Measurements from ENCODE around the gene TWF1. TPM values are rescaled to one million over a fixed set of nuclear protein-coding genes. Genes with fewer than 3 reads are reported as not detected.
A peak's percentile ranks its signal among the peaks of the same experiment; 100 is the strongest.
"Not testable (repeated sequence)": the region's sequence is repeated elsewhere in the genome, so short reads cannot be mapped to it uniquely, and the experiment has no call there.

TWF1 gene
- 24.0 TPM for polyA plus RNA-seq (2013, experiment 1 of 2)
- polyA plus RNA-seq (2013, experiment 2 of 2): 29.9 TPM

DNA sequence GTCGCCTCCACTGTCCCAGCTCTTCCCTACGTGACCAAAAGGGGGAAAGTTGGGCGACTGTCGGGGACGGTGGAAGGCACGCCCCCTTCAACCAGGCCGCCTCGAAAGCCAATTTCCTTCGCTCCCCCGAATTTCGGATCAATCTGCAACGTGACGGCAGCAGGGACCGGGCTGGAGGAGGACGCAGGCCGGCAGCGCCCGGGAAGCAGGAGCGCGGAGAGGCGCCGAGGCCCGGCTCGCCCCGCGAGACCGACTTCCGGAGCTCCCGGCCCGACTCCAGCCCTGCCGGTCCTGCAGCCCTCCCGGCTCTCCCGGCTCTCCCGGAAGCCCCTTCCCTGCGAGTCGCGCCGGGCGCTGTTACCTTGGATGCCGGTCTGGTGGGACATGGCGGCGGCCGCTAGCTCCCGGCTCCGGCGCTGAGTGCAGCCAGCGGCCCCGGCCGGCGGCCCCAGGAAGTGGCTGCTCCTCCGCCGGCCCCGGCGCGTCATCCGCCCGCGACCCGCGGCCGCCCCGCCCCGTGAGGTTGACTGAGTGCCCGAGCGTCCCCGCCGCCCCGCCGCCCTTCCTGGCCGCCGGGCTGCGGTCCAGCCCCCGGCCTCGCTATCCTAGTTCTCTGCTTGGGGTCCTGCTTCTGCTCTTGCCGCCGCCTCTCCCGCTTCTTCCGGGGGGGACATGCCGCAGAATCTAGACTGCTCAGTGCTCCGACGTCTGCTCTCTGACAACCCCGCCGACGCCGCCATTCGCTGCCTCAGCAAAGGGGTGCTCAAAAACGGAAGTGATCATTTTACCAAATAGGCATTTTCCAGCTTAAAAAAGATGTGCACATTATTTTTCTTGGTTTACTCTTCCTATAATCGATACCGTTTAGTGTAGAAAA, at the start of gene TWF1:
Gene TWF1, minus strand, starts transcription at position 458 of the 877 bp plus-strand sequence. Its CDS starts 72 bp downstream, at position 386.
- under 1% methylated on average over 89 of the region's 89 CpGs for WGBS
- Histone ChIP-seq H3K4me1 (ENCODE audit: insufficient read depth, low read length) (peaks cover 17% of the 10 kb centered on the region), H3K4me3 (ENCODE audit: low read length) (peak within 1 kb of the TSS; percentile 93)

DNA sequence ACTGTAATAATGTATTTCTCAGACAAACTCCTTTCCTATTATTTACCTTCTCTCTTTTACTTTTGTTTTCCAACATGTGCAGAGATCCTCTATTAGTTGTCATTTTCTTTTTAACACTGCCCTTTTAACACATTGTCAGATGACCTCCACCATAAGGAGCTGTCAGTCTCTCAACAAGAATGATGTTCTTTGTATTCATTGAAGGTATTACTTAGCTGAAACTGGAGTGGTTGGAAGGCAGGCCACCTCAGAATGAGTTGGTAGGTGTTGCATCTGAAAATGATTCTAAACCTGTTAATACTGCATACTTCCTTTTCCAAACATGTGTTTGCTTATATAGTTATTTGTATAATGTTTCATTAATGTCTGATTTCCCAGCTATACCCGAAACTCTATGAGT, 46.6 kb upstream of the TWF1 start:
- Histone ChIP-seq H3K36me3 (ENCODE audit: insufficient read depth, low read length) (no peaks in the 10 kb centered on the region), H3K9ac (ENCODE audit: low read depth, low read length) (no peak overlapping the region), H3K9me3 (ENCODE audit: insufficient read depth, low read depth, low read length) (no peaks in the 10 kb centered on the region), H3K27me3 (ENCODE audit: insufficient read depth, low read length) (no peaks in the 10 kb centered on the region), H3K4me3 (ENCODE audit: low read length) (no peak overlapping the region), H3K27ac (ENCODE audit: low read depth, low read length) (no peak overlapping the region), H3K4me1 (ENCODE audit: insufficient read depth, low read length) (no peaks in the 10 kb centered on the region)
- WGBS: no CpG with 5 or more reads among the region's 1 CpG

More for the DNA sequence above, at the start of gene TWF1:
- H3K9ac ChIP-seq (ENCODE audit: low read depth, low read length): peak within 1 kb of the TSS; percentile 98
- peak within 1 kb of the TSS; percentile 96 for H3K27ac ChIP-seq (ENCODE audit: low read depth, low read length)
- H3K36me3 ChIP-seq (ENCODE audit: insufficient read depth, low read length): peaks cover 32% of the 10 kb centered on the region
- H3K27me3 ChIP-seq (ENCODE audit: insufficient read depth, low read length): no peaks in the 10 kb centered on the region
- no peaks in the 10 kb centered on the region for H3K9me3 ChIP-seq (ENCODE audit: insufficient read depth, low read depth, low read length)

DNA sequence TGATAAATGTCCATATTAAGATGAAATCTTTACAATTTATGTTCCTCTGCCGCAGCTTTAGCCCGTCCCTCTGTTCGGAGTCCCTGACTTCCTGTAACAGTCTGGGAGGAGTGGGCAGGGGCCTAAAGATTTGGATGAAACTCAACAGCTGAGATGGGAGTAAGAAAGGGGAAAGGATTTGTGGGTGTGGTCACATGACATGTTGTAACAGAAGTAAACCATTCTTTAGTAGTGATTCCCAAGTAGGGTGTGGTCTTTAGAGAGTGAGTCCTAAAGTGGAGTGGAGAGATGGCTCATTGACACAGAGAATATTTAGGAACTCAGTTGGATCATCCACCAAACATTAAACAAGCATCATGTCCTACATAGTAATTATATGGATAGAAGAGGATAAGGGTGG, 42.7 kb upstream of the TWF1 start:
- no peak overlapping the region for H3K9ac ChIP-seq (ENCODE audit: low read depth, low read length)
- H3K4me3 ChIP-seq (ENCODE audit: low read length): no peak overlapping the region
- H3K4me1 ChIP-seq (ENCODE audit: insufficient read depth, low read length): no peaks in the 10 kb centered on the region
- WGBS: 93% methylated on average over 3 of the region's 3 CpGs
- no peaks in the 10 kb centered on the region for H3K36me3 ChIP-seq (ENCODE audit: insufficient read depth, low read length)
- no peaks in the 10 kb centered on the region for H3K9me3 ChIP-seq (ENCODE audit: insufficient read depth, low read depth, low read length)
- H3K27me3 ChIP-seq (ENCODE audit: insufficient read depth, low read length): no peaks in the 10 kb centered on the region
- H3K27ac ChIP-seq (ENCODE audit: low read depth, low read length): no peak overlapping the region

DNA sequence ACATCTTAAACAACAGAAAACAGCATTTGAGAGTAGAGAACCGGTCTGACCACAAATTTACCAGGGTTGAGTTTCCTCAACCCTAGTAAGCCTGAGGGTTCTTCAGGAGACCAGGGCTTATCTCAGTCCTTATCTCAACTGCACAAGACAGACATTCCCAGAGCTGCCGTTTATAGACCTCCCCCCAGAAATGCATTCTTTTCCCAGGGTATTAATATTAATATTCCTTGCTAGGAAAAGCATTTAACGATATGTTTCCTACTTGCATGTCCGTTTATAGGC, 42.0 kb upstream of the TWF1 start:
- no peak overlapping the region for H3K27ac ChIP-seq (ENCODE audit: low read depth, low read length)
- H3K4me3 ChIP-seq (ENCODE audit: low read length): no peak overlapping the region
- no peak overlapping the region for H3K9ac ChIP-seq (ENCODE audit: low read depth, low read length)
- no peaks in the 10 kb centered on the region for H3K9me3 ChIP-seq (ENCODE audit: insufficient read depth, low read depth, low read length)
- H3K4me1 ChIP-seq (ENCODE audit: insufficient read depth, low read length): no peaks in the 10 kb centered on the region
- H3K27me3 ChIP-seq (ENCODE audit: insufficient read depth, low read length): no peaks in the 10 kb centered on the region
- no peaks in the 10 kb centered on the region for H3K36me3 ChIP-seq (ENCODE audit: insufficient read depth, low read length)
- 93% methylated on average over 4 of the region's 4 CpGs for whole genome bisulfite sequencing

DNA sequence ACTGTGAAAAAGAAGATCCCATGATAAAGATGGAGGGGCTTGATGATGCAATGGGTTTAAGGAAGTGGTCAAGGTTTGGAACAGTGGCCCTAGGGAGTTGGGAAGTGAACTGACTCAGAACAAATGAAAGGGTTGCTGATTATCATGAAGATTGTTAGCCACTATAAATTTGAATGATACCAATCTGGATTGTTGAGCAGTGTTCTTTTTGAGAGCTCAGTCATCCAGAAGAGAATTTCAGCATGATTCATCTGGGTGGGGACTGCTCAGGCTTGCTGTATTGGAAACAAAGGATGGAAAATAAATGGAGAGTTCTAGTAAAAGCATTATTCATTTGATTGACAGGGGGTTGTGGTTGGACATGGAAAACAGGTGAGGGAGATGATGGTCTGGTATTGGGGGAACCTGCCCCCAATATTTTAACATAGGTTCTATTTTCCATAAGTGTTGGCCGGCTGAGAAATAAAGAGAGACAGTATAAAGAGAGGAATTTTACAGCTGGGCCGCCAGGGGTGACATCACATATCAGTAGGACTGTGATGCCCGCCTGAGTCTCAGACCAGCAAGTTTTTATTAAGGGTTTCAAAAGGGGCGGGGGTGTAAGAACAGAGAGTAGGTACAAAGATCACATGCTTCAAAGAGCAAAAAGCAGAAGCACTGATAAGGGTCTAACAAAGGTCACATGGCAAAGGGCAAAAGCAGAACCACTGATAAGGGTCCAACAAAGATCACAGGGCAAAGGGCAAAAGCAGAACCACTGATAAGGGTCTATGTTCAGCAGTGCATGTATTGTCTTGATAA, 41.5 kb upstream of the TWF1 start:
- not testable (repeated sequence) for H3K36me3 ChIP-seq (ENCODE audit: insufficient read depth, low read length); H3K4me1 ChIP-seq (ENCODE audit: insufficient read depth, low read length); H3K4me3 ChIP-seq (ENCODE audit: low read length); H3K27ac ChIP-seq (ENCODE audit: low read depth, low read length); H3K9ac ChIP-seq (ENCODE audit: low read depth, low read length); H3K9me3 ChIP-seq (ENCODE audit: insufficient read depth, low read depth, low read length); H3K27me3 ChIP-seq (ENCODE audit: insufficient read depth, low read length)
- WGBS: 89% methylated on average over 4 of the region's 4 CpGs

DNA sequence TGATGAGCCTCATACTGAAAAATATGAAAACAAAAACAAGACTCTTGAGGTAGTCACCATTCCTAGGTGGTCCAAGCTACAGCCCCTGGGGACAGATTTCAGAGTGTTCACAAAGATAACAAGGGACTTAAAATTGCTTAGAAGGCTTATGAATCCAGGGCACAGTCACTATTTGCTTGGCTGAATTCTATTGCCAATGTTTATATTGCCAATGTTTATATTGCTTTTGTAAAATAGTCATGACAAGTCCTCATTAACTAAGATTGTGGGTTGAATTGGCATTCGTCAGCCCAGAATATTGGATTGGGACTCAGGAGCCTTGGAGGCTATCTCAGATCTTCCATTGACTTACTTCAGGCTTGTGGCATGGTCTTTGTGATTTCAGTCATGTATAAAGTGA, 36.1 kb upstream of the TWF1 start:
- Histone ChIP-seq H3K4me3 (ENCODE audit: low read length) (no peak overlapping the region), H3K4me1 (ENCODE audit: insufficient read depth, low read length) (no peaks in the 10 kb centered on the region), H3K9ac (ENCODE audit: low read depth, low read length) (no peak overlapping the region), H3K9me3 (ENCODE audit: insufficient read depth, low read depth, low read length) (no peaks in the 10 kb centered on the region), H3K27me3 (ENCODE audit: insufficient read depth, low read length) (peaks cover 9% of the 10 kb centered on the region), H3K27ac (ENCODE audit: low read depth, low read length) (no peak overlapping the region), H3K36me3 (ENCODE audit: insufficient read depth, low read length) (no peaks in the 10 kb centered on the region)
- 81% methylated on average over 1 of the region's 1 CpG for WGBS

DNA sequence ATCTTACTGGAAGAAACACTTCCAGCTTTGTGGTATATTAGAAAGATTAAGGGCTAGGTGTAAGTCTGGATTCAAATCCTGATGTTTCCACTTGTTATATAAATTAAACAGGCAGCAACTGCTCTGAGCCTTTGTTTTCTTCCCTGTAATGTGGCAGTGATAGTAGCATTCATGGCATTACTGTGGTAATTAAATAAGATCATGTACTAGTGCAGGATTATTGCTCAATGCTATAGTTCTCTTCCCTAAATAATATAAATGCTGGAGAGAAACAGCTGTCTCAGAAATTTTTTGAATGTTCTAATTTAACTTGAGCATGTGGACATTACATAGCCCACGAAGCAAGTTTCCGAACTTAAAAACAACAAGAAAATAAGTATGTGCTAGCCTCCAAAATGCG, 35.1 kb upstream of the TWF1 start:
- H3K27ac ChIP-seq (ENCODE audit: low read depth, low read length): no peak overlapping the region
- WGBS: 91% methylated on average over 3 of the region's 3 CpGs
- H3K4me3 ChIP-seq (ENCODE audit: low read length): no peak overlapping the region
- no peak overlapping the region for H3K9ac ChIP-seq (ENCODE audit: low read depth, low read length)
- H3K36me3 ChIP-seq (ENCODE audit: insufficient read depth, low read length): no peaks in the 10 kb centered on the region
- 0 out of 2 replicates have a peak, but pooled peaks cover 4% of the 10 kb centered on the region for H3K4me1 ChIP-seq (ENCODE audit: insufficient read depth, low read length)
- peaks cover 19% of the 10 kb centered on the region for H3K27me3 ChIP-seq (ENCODE audit: insufficient read depth, low read length)
- no peaks in the 10 kb centered on the region for H3K9me3 ChIP-seq (ENCODE audit: insufficient read depth, low read depth, low read length)

DNA sequence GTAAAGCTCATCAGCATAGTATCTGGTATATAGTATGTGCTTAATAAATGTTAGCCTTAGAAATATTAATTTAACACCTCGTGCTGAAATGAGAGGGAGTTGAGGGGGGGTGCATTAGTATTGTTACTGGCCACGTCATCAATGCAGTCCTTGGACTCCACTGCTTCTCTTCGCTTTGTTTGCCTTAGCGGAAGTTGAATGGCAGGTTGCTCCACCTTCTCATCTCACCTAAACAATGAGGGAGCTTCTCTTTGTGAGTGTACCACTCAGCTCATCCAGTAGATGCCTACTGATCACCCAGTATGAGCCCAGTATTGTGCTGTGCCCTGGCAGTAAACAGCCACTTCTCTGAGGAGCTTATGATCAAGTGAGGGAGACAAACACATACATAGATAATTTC, 34.2 kb upstream of the TWF1 start:
- no peak overlapping the region for H3K4me3 ChIP-seq (ENCODE audit: low read length)
- H3K27ac ChIP-seq (ENCODE audit: low read depth, low read length): no peak overlapping the region
- WGBS: 84% methylated on average over 4 of the region's 4 CpGs
- H3K4me1 ChIP-seq (ENCODE audit: insufficient read depth, low read length): peaks cover 6% of the 10 kb centered on the region; the same call in 1 of the 2 replicates
- H3K36me3 ChIP-seq (ENCODE audit: insufficient read depth, low read length): no peaks in the 10 kb centered on the region
- peaks cover 28% of the 10 kb centered on the region for H3K27me3 ChIP-seq (ENCODE audit: insufficient read depth, low read length)
- H3K9me3 ChIP-seq (ENCODE audit: insufficient read depth, low read depth, low read length): no peaks in the 10 kb centered on the region
- H3K9ac ChIP-seq (ENCODE audit: low read depth, low read length): no peak overlapping the region

DNA sequence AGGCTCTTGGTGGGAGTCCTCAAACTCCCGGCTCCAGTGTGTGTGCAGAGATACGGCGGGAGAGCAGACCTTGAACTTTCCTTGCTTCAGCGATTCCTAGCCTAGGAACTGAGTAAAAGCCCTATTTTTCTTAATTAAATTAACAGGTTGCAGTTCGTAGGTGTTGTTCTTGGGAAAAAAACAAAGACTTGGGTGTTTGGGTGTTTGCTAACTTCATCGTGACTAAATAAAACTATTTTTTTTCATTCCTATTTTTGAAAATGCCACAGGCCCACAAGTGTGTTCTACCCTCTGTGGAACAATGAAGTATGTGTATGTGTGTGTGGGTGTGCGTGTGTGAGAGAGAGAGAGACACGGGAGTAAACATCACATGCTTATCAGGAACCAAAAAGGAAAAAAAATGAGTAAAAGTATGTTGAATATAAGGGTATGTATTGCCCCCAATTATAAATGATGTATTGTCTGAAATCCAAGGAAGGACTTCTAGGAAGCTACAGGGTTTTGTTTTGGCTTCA, 30.4 kb upstream of the TWF1 start:
- 26% methylated on average over 6 of the region's 8 CpGs for WGBS

DNA sequence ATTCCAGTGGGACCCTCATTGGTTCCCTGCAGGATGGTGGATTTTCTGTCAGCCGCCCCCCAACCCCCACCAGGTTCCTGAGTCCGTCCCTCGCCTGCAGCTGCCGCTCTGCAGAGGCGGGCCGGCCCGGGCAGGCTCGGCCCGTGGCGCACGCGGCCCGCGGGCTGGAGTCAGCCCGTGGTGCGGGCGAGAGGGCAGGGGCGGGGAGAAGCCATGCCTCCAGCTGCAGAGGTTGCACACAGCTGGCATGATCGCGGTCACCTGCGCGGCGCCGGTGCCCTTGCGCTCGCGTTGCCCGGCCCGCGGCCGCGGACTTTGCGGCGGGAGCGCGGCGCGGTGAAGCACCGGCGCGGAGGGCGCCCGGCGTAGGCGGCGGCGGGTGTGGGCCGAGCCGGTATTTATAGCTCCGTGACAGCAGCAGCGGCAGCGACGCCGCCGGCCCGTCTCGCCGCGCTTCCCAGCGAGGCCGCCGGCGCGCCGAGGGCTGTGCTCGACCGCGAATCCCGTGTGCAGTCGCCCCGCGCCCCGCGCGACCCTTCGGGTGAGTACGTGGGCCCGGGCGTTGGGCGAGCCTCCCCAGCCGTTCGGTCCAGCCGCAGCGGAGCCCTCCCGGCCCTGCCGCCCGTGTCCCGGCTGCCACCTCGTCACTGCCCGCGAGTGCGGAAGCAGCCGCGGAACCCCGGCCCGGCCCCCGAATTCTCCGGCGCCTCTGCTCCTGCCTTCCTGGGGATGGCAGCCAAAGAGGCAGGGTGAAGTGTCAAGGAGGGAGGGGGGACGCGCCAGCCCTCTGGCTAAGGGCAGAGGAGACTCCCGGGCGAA, 29.7 kb upstream of the TWF1 start, which contains the start of gene TMEM117:
Gene TMEM117, plus strand, starts transcription at position 426 of the 819 bp plus-strand sequence.
- Histone ChIP-seq H3K4me1 (ENCODE audit: insufficient read depth, low read length) (peaks cover 9% of the 10 kb centered on the region; the same call in 1 of the 2 replicates), H3K9ac (ENCODE audit: low read depth, low read length) (peak within 1 kb of the TSS; percentile 76), H3K27ac (ENCODE audit: low read depth, low read length) (no peak within 1 kb of the TSS), H3K9me3 (ENCODE audit: insufficient read depth, low read depth, low read length) (no peaks in the 10 kb centered on the region), H3K27me3 (ENCODE audit: insufficient read depth, low read length) (peaks cover 54% of the 10 kb centered on the region), H3K36me3 (ENCODE audit: insufficient read depth, low read length) (no peaks in the 10 kb centered on the region), H3K4me3 (ENCODE audit: low read length) (peak within 1 kb of the TSS; percentile 79)
- WGBS: under 1% methylated on average over 103 of the region's 103 CpGs

More for the DNA sequence above, 30.4 kb upstream of the TWF1 start:
- Histone ChIP-seq H3K36me3 (ENCODE audit: insufficient read depth, low read length) (no peaks in the 10 kb centered on the region), H3K27ac (ENCODE audit: low read depth, low read length) (no peak overlapping the region), H3K9me3 (ENCODE audit: insufficient read depth, low read depth, low read length) (no peaks in the 10 kb centered on the region), H3K4me3 (ENCODE audit: low read length) (peak overlapping the region; percentile 79), H3K27me3 (ENCODE audit: insufficient read depth, low read length) (peaks cover 54% of the 10 kb centered on the region), H3K9ac (ENCODE audit: low read depth, low read length) (peak overlapping the region; percentile 76), H3K4me1 (ENCODE audit: insufficient read depth, low read length) (peaks cover 9% of the 10 kb centered on the region; the same call in 1 of the 2 replicates)

Measured in HUES64 (cell line).